HCT116 (cell line): ENCODE data around the gene HYOU1.
A peak's percentile ranks its signal among the peaks of the same experiment; 100 is the strongest.

Experiments
- CEBPB ChIP-seq: IDR thresholded peaks from 2 replicates; pipeline ENCODE4 v1.6.1; 2012; ENCODE audit warnings: low read depth
- CTCF ChIP-seq, 3 experiments: fragments of 200-600 bp in 1 of 3; sonication (generic) in 1 of 3; IDR thresholded peaks in 2 of 3; conservative IDR thresholded peaks in 1 of 3; 2 replicates each; pipeline ENCODE4 v1.5.1; 2012 to 2017; ENCODE audit warnings: low read depth in 2 of 3, low read length in 2 of 3, antibody characterized with exemption in 1 of 3, borderline replicate concordance in 1 of 3, control low read depth in 1 of 3, mild to moderate bottlenecking in 1 of 3, mixed read lengths in 1 of 3, mixed run types in 1 of 3, moderate library complexity in 1 of 3; ENCODE audit not compliant: insufficient read depth in 1 of 3
- EZH2 ChIP-seq: fragments of 200-600 bp; sonication (generic); IDR thresholded peaks from 2 replicates; pipeline ENCODE4 v1.6.1; 2017; ENCODE audit warnings: antibody characterized with exemption, mixed run types
- EZH2phosphoT487 ChIP-seq: fragments of 200-600 bp; IDR thresholded peaks from 2 replicates; pipeline ENCODE4 v1.6.1; 2018; ENCODE audit warnings: antibody characterized with exemption, borderline replicate concordance
- JUND ChIP-seq: IDR thresholded peaks from 2 replicates; pipeline ENCODE4 v1.6.1; 2012
- POLR2A ChIP-seq: IDR thresholded peaks from 2 replicates; pipeline ENCODE4 v1.7.0; 2011; ENCODE audit warnings: borderline replicate concordance; ENCODE audit not compliant: insufficient read depth, insufficient read length; ENCODE audit errors: extremely low read depth
- POLR2AphosphoS5 ChIP-seq: IDR thresholded peaks from 2 replicates; pipeline ENCODE4 v1.6.1; 2011; ENCODE audit warnings: mild to moderate bottlenecking, low read depth, low read length, moderate library complexity
- RAD21 ChIP-seq: IDR thresholded peaks from 2 replicates; pipeline ENCODE4 v1.6.1; 2012; ENCODE audit warnings: low read depth, mild to moderate bottlenecking
- REST ChIP-seq: IDR thresholded peaks from 2 replicates; pipeline ENCODE4 v1.6.1; 2012; ENCODE audit warnings: low read depth
- SIN3A ChIP-seq: IDR thresholded peaks from 2 replicates; pipeline ENCODE4 v1.6.1; 2012; ENCODE audit warnings: low read depth
- SP1 ChIP-seq: IDR thresholded peaks from 2 replicates; pipeline ENCODE4 v1.6.1; 2012; ENCODE audit warnings: low read depth
- TCF7L2 ChIP-seq: IDR thresholded peaks from 2 replicates; pipeline ENCODE4 v1.7.0; 2011; ENCODE audit warnings: borderline replicate concordance, inconsistent platforms; ENCODE audit not compliant: insufficient read depth, insufficient read length; ENCODE audit errors: extremely low read depth
- ZBTB33 ChIP-seq: IDR thresholded peaks from 2 replicates; pipeline ENCODE4 v1.6.1; 2011; ENCODE audit warnings: mild to moderate bottlenecking, low read length, moderate library complexity; ENCODE audit not compliant: insufficient replicate concordance; ENCODE audit errors: extremely low read depth
- ZNF274 ChIP-seq: fragments of 200-500 bp; sonication (Bioruptor generic); IDR thresholded peaks from 2 replicates; pipeline ENCODE4 v1.6.1; 2014; ENCODE audit warnings: mild to moderate bottlenecking, low read depth, low read length, inconsistent platforms

GRCh38 chr11:119015054-119015611, 41.9 kb downstream of the HYOU1 start:
- TF ChIP-seq RAD21 (peak; percentile 45), CTCF (IDR thresholded peaks at IDR 0.05 in 2 of 3, conservative IDR thresholded peaks at IDR 0.05 in 1 of 3; ENCODE audit: borderline replicate concordance in 1 of 3, insufficient read depth in 1 of 3, low read depth in 2 of 3, low read length in 2 of 3) (peak; percentile 32 to 45 (median 36); a peak in 4 of 6 replicates), ZBTB33 (no peak), REST (no peak), POLR2A (no peak), ZNF274 (no peak), SP1 (no peak; the same call in 1 of the 2 replicates), EZH2 (no peak), POLR2AphosphoS5 (peak; percentile 55), SIN3A (no peak), EZH2phosphoT487 (no peak), CEBPB (no peak), JUND (no peak), TCF7L2 (no peak)
